HG03575 (cell line): ENCODE data around the gene ZNF134.
A peak's percentile ranks its signal among the peaks of the same experiment; 100 is the strongest.

Experiments
- ATAC-seq: cut with Tn5 transposase; IDR thresholded peaks from one replicate; pipeline ENCODE4 v1.9.1; 2021; ENCODE audit not compliant: unreplicated experiment, insufficient number of reproducible peaks, low FRiP score; ENCODE audit errors: extremely low read depth

ZNF134 gene

DNA sequence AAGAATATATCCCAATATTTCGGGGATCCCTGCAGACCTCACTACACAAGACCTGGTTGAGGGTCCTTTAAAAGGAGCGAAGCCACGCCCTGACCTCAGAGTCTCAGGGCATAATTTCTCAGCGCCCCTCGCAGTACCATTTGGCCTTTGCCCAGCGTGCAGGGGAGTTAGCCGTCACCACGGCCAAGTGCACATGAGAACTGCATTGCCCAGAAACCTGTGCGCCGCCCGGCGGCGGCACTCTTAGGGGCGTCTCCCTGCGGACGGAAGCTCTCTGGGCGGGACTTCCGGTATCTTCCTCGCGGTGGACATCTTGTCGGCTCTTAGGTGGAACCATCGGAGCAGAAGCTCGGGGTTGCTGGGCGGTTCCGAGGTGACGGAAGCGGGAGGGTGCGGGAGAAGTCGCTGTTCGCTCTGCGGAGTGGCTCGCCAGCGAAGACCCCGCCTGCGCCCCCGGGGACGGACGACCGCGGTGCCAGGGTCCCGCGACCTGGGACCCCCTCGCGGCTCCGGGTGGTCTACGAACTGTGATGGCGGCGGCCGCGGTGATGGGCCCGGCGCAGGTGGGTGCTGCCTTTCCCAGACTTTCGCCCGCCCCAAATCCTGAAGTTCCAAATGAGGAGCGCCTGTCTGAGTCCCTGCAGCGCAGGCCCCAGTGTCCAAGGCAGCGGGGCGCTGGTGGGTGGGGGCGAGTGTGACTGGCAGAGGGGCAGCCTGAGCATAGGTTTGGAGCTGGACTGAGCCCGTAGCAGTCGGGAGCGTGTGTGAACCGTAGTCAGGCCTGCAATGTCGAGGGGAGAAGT, at the start of gene ZNF134:
Gene ZNF134 (plus strand): TSS at position 302 of the 803 bp plus-strand sequence. CDS start 5,227 bp downstream, outside the sequence.
- ATAC-seq = no peak

DNA sequence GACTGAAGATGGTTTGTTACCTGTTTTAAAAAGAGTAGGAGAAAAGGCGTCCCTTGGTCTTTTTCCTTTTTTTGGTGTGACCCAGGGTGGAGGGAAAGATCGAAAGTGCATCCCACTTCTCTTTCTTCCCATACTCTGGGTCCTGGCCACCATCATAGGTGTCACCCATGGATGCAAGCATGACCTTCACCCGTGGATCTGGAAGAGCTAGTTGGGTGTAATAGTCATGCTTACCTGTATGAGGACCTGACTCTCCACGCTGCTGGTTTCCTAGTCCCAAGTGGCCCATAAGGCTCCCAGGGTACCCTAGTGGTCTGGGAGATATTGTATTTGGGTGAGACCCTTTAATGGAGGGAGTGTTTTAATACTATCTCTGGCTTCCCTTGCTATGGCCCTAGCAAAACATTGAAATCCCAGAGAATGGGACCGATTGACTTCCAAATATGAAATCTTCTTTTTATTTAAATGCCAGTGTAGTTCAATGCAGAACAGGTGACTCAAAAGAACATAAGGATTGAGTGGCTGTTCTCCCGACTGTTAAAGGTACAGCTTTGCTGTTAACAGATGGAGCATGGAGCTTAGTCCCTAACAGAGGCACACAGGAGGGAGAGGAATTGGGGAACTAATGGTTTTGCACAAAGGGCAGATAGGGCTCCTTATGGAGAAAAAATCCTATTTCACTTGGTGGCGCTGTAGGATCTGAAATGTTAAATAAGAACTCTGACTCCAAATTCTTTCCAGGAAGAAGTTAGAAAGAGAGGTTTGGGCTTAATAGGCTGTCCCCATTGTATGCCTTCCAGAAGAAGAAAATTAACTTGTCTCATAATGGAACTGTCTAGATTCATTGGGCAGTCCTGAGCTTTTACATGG, 47.4 kb upstream of the ZNF134 start:
- ATAC-seq = no peak

DNA sequence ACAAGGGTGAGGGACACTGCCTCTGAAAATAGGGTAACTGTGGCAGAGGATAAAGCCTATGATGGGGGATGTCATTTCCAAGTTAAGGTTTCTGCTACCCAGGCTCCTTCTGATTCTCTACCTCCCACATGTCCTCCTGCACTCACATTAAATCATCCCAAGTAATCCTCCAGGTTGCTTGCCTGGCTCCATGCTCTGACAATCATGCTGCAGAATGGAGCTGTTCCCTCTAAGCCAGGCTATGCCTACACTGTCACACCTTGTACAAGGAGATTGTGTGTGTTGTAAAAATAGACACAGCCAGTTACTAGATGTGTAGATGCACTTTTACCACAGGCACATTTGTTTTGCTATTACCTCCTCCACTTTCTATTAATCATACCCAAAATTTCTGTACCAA, 43.3 kb upstream of the ZNF134 start:
- no peak for ATAC-seq

DNA sequence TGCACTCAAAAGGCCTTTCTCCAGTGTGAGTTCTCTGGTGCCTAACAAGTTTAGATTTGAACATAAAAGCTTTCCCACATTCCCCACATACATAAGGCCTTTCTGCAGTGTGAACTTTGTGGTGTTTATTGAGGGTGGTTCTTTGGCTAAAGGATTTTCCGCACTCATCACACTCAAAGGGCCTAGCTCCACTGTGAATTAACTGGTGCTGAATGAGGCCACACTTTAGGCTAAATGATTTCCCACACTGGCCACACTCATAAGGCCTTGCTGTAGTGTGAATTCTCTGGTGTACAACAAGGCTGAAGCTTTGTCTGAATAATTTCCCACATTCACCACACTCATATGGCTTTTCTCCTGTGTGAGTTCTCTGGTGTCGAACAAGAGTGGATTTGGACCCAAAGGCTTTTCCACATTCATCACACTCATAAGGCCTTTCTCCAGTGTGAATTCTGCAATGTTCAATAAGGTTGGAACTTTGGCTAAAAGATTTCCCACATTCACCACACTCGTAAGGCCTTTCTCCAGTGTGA, 41.6 kb upstream of the ZNF134 start:
- no peak for ATAC-seq

DNA sequence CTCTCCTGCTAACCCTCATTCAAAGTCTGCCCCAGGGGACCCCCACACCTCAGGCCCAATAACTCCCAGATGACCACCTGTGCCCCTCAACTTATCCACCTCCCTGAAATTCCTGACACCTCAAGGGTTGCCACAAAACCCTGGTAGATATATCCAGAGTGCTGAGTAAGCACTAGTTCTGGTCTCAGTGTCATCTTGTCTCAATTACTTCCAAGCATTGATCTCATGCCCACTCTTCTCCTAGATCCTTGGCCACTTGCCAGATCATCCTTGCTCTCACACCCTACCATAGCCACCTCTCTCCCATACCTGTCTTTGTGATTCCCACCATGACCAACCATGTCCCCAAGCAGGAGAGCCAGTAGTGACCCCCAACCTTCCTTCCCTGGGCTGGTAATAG, 37.4 kb upstream of the ZNF134 start:
- no peak for ATAC-seq

DNA sequence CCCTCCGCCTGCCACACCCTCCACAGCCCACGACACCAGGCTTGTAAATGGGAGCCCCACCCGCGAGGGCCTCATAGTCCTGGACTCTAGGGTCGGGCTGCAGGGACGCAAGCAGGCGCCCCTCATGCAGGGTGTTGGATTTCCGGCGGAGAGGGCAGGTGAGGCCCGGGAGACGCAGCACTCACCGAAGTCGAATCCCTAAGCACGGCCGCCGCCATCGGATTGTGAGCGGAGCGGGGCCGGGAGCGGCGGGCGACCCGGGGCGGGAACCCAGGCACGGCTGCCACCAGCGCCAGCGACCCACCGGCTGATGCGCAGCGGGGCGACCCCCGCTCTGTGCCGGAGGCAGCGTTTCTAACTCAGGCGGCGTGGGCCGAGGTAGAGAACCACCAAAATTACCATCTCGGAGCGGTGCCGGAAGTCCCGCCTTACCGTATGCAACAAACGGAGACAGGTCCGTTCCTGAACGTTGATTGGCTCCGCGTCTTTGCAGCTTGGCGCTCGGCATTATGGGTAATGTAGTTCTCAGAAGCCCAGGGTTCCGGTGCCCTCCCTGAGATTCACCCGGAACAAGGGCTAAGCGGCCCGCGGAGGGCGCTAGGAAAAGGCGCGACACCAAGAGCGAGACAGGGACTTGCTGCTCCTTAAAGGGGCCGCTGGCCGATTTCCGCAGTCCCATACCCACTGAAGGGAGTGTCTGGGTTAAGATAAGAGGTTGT, 35.4 kb upstream of the ZNF134 start, which contains the start of gene ZNF416:
Gene ZNF416 (minus strand): TSS at position 425 of the 719 bp plus-strand sequence. CDS start 207 bp downstream, at position 218.
- peak; percentile 52 for ATAC-seq

DNA sequence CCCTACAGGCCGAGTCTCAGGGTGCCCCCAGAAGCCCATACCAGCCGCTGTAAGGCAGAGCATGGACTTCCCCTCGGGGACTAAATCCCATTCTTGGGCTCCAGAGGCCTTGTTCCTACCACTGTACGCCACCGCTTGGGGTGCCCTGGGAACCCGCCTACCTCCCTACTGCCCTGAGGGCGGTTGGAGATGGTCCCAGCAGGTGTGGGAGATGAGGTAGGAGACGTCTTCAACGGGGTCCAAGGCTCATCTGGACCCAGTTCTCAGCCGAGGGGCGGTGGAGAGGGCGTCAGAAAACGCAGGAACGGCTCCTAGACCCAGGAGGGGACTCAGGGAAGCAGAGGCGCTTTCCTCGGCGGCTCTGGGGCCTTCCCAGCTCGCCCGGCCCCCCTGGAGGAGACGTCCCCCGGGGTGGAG, 30.9 kb upstream of the ZNF134 start:
- no peak for ATAC-seq

DNA sequence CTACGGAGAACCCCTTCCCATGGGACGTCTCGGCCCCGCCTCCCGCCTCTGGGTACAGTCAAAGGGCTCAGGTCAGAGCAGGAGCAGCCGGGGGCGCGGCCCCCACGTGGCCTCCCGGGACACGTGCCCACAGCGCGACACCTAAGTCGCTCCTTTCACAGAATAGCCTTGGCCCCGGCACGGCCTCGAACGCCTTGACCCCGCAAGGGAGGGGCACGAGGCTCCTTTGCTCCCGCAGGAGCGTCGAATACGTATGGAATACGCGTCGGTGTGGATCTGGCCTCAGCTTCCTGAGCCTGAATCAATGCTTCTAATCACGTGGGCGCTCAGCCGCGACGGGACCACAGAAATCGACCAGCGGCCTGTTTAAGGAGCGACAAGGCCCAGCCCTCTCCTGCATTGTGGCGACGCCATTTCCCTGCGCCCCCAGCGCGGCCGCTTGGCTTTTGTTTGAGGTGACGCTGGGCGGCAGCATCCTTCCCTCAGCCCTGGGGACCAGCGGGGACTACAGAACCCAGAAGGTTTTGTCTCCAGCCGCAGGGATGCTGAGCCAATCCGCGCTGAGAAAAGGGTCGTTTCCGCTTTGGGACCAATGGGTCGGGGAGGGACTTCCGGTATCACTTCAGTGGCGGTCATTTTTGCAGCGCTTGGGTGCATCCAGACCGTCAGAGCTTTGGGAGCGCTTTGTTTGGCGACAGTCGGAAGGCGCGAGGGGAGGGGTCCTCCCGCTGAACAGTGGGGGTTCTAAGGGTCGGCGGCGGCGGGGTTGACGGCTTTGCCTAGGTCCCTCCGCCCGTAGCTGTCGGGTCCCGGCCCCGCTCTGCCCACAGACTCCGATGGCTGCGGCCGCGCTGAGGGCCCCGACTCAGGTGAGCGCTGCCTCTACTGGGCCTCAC, 30.3 kb upstream of the ZNF134 start, which contains the start of gene ZIK1:
Gene ZIK1 (plus strand): TSS at position 625 of the 896 bp plus-strand sequence. CDS start 212 bp downstream, at position 837.
- ATAC-seq = no peak

DNA sequence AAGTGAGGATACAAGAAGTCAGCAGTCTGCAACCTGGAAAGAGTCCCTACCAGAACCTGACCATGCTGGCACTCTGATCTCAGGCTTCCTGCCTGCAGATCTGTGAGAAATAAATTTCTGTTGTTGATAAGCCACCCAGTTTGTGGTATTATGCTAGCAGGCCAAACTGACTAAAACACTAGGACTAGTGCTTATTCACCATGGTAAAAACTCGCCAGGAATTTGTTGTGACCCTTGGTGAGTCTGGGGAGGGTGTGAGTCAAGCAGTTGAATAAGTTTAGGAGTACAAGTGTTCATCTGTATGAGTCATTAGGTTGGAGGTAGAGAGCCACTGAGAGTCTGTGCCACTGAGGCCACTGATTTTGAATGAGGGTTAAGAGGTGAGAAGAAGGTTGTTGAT, 26.5 kb upstream of the ZNF134 start:
- no peak for ATAC-seq

DNA sequence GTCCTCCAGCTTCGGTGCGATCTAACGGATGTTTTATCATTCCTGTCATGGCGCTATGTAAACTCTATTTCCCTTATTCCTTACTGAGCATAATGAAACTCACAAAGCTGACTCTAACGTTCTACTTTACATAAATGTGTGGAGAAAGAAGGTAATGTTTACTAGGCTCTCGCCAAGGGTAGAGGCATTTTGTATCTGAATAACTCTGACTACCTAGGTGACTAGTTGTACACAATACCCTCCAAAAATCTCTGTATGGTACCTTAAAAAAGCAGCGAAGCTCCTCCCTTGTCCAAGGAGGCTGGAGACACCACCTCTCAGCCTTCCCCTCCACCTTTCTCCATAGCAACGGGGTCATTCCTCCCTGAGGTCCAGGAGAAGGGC, 14.7 kb upstream of the ZNF134 start:
- no peak for ATAC-seq

DNA sequence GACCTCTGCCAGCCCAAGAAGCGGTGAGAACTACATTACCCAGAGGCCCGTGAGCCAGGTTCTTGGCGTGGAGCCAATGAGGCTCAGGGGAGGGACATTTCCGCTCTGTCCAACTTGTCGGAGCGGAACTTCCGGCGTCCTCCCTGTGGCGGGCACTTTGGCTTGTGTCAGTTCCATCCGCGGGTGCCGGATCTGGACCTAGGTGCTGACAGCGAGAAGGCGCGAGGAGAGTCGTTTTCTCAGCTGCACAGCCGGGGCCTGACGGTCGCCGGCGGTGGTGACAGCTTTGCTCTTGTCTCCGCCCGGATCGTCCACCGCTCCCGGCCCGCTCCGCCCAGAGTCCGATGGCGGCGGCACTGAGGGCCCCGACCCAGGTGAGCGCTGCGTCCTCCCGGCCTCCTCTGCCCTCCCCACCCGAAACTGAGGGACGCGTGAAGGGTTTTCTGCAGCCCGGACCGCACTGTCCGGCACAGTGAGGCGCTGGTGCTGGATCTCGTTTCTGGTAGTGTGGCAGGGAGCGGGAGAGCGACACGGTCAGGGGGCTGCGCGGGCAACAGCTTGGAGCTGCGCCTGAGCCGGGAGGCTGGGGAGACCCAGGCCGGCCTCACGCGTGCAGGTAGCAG, 14.2 kb upstream of the ZNF134 start, which contains the start of gene ZNF530:
Gene ZNF530 (plus strand): TSS at position 125 of the 623 bp plus-strand sequence. CDS start 4,461 bp downstream, outside the sequence.
- no peak for ATAC-seq

DNA sequence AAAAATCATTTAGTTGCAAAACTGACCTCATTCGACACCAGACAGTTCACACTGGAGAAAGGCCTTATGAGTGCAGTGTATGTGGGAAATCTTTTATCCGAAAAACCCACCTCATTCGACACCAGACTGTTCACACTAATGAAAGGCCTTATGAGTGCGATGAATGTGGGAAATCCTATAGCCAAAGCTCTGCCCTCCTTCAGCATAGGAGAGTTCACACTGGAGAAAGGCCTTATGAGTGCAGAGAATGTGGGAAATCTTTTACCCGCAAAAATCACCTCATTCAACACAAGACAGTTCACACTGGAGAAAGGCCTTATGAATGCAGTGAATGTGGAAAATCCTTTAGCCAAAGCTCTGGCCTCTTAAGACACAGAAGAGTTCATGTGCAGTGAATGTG, 7.1 kb upstream of the ZNF134 start:
- ATAC-seq = no peak

DNA sequence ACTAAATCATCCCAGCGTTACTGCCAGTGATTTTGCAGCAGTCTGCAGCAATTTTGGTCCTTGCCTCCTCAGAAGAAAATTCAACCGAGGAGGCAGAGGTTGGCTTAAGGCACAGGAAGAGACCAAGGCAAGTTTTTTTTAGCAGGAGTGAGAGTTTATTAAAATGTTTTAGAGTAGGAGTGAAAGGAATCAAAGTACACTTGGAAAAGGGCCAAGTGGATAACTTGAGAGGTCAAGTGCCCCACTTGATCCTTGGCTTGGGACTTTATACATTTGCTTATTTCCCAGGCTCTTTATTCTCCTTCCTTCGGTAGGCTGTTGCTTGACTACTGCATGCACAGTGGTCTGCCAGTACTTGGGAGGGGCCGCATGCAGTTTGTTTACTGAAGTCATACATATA, 2.9 kb upstream of the ZNF134 start:
- ATAC-seq = no peak

DNA sequence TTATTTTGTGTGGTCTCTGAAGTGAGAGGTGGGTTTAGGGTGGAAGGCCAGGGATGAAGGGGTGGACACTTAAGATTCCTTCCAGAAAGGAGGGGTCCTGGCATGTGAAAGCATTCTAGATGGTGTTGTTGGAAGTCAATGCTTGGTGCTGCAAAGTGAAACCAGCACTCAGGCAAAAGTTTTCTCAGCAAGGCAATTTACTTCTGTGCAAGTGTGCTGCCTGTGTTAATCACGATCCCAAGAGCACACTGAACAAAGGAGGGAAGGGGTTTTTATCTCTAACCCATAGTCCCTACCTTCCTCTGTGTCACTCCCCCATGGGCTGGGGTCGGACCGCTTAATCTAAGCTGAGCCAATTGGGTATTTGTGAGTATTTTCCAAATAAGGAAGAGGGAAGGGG, 1.3 kb downstream of the ZNF134 start:
- ATAC-seq = no peak

DNA sequence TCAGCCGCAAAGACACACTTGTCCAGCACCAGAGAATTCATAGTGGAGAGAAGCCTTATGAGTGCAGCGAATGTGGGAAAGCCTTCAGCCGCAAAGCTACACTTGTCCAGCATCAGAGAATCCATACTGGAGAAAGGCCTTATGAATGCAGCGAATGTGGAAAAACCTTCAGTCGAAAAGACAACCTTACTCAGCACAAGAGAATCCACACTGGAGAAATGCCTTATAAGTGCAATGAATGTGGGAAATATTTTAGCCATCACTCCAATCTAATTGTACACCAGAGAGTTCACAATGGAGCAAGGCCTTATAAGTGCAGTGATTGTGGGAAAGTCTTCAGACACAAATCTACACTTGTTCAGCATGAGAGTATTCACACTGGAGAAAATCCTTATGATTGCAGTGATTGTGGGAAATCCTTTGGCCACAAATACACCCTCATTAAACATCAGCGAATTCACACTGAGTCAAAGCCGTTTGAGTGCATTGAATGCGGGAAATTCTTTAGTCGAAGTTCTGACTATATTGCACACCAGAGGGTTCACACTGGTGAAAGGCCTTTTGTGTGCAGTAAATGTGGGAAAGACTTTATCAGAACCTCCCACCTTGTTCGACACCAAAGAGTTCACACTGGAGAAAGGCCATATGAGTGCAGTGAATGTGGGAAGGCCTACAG, 6.8 kb downstream of the ZNF134 start:
- ATAC-seq = no peak

DNA sequence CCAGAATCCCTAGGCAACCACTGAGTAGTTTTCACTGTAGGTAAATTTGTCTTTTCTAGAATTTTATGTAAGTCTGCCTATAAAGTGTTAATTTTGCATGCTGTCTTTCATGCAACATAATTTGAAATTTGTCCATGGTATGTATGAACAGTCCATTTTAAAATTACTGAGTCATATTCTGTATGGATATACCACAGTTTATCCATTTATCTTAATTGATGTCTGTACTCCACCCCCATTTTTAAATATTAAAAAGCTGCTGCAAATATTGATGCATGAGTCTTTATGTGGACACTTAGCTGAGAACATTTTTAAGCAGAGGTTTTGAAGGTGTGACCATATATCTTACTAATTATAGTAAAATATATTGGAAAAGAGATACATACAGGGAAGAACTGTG, 9.0 kb downstream of the ZNF134 start:
- no peak for ATAC-seq
